Testis (tissue), 2 donors: ENCODE measurements around the gene RUVBL1.

Experiments
- POLR2A ChIP-seq: fragments of 450-650 bp; IDR thresholded peaks from one replicate; pipeline ENCODE4 v1.6.1; 2017; ENCODE audit warnings: antibody characterized with exemption, mild to moderate bottlenecking, moderate library complexity
- TF ChIP-seq, protein P1 (sequence below), 3 experiments: fragments of 450-650 bp in 2 of 3; fragments of 200-600 bp in 1 of 3; sonication (generic) in 1 of 3; IDR thresholded peaks; one replicate each; pipeline ENCODE4 v1.5.1; 2016 to 2019; ENCODE audit warnings: antibody characterized with exemption in 3 of 3, mild to moderate bottlenecking in 2 of 3, moderate library complexity in 1 of 3

DNA sequence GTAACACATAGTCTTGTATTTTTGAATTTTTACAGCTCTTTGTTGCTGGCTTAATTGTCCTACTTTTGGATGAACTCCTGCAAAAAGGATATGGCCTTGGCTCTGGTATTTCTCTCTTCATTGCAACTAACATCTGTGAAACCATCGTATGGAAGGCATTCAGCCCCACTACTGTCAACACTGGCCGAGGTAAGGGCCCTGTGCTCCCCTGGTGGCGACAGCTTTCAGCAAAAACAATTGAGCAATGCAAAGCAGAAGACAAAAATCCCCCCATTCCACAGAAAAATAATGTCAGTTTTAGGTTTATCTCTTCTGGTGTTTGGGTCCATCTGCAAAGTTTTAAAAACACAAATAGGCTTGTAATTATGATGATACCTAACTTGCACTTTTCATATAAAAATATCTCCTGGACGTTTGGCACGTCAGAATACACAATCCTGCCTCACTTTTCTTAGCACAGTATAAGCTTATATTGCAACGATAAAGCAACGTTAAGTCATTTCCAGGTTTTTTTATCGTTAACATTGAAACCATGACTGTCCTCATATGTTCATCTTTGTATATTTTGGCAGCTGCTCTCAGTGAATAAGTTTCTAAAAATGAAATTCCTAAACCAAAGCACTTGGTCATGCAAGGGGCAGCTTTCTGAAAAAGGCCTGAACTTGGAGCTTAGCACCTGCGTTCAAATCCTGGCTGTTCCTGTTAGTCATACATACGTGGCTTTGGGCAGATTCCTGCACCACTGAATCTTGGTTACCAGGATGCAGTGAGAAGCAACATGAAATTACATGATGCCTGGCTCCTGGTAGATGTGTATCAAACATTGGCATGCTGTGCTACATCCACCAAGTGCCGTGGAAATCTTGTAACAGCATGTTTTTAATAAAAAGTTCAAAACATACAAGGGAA is 62.9 kb downstream of the RUVBL1 start:
- TF ChIP-seq, protein P1, sequence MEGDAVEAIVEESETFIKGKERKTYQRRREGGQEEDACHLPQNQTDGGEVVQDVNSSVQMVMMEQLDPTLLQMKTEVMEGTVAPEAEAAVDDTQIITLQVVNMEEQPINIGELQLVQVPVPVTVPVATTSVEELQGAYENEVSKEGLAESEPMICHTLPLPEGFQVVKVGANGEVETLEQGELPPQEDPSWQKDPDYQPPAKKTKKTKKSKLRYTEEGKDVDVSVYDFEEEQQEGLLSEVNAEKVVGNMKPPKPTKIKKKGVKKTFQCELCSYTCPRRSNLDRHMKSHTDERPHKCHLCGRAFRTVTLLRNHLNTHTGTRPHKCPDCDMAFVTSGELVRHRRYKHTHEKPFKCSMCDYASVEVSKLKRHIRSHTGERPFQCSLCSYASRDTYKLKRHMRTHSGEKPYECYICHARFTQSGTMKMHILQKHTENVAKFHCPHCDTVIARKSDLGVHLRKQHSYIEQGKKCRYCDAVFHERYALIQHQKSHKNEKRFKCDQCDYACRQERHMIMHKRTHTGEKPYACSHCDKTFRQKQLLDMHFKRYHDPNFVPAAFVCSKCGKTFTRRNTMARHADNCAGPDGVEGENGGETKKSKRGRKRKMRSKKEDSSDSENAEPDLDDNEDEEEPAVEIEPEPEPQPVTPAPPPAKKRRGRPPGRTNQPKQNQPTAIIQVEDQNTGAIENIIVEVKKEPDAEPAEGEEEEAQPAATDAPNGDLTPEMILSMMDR (IDR thresholded peaks at IDR 0.05): no peak
- no peak for TF ChIP-seq POLR2A
